LHCN-M2 (cell line): ENCODE measurements around the gene BIK. TPM values are rescaled to one million over a fixed set of nuclear protein-coding genes. Genes with fewer than 3 reads are reported as not detected.

Source experiments
- DNase-seq: peaks from one replicate; pipeline ENCODE4 v3.0.0-alpha.2; 2012; ENCODE audit warnings: low read depth
- total RNA-seq: library from RNA; depleted of rRNA; stranded (reverse); fragments of >200 nt; gene quantifications from 2 replicates; pipeline ENCODE4 v1.2.3, GENCODE V29; 2014

Gene BIK
- total RNA-seq, 1 experiment from 2014 or later: not detected

DNA sequence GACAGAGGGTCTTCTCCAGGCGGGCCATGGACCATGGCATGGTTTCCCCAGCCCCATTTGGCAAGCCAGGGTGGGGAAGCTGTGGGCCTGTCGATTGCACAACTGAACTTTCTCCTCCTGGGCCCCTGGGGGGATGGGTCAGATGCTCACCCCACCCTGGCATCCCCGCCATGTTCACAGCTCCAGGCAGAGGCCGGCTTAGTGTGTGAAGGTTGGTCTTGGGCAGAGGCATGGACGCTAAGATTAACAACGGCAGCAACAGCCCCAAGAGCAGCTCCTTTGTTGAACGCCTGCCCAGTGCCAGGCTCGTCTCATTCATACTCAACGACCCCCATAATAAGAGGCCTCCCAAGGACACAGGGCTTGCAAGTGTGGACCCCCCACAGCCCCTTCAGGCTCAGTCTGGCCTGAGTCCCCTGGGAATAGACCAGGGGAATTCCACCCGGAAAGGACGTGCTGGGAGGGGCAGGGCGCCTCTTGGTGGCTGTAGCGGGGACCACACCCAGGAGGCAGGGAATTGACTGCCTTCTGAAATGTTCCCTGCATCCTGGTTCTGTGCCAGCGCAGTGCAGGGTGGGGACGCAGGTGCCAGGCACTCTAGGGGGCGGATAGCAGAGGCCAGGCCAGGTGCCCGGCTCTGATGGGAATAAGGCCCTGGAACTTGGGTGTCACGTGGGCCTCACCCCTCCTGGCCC is 49.1 kb downstream of the BIK start:
- DNase-seq: no peak

- DNase-seq: no peak
These were observed 50.1 kb downstream of the BIK start for GRCh38 chr22:43160497-43161126.

DNA sequence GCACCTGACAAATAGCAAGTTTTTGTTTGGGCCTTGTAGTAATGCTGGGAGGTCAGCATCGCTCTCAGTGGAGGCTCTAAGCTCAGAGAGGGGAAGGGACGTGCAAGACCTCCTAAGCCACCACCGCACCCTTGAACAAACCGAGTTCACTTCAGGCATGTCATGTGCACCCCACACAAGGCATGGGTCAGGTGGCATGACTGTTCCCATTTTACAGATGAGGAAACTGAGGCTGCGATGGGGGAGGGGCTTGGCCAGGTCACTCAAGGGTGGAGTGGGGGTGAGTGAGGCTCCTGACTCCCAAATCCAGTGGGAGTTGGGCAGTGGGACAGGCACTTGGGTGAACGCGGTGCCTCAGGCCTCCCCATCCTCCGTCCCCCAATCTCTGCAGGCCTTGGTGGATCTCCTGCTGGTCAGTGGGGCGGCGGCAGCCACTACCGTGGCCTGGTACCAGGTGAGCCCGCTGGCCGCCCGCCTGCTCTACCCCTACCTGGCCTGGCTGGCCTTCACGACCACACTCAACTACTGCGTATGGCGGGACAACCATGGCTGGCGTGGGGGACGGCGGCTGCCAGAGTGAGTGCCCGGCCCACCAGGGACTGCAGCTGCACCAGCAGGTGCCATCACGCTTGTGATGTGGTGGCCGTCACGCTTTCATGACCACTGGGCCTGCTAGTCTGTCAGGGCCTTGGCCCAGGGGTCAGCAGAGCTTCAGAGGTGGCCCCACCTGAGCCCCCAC is 52.0 kb downstream of the BIK start:
- DNase-seq: no peak

DNA sequence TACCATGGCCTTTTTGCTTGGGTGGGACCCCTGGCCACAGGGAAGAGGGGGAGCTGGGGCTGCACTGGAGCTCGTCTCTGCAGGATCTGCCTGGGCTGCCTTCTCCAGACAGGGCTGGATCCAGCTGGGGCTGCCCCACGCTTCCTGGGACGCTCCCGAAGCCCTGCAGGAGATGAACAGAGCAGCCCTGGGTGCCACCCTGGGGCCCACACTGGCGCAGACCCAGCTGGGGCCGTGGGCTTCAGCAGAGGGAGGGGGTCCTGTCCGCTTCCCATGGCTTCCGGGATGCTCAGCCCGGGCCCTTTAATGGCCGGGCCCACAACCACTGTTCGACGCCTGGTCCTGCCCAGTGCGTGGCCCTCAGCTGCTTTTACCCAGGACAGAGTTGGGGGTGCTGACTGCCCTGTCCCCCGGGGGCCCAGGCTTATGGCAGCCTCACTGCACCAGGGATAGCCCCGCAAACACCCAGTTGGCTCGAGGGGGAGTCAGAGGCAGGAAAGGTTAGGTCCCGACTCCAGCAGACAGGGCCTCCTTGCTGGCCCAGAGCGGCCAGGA is 52.8 kb downstream of the BIK start:
- DNase-seq: no peak

DNA sequence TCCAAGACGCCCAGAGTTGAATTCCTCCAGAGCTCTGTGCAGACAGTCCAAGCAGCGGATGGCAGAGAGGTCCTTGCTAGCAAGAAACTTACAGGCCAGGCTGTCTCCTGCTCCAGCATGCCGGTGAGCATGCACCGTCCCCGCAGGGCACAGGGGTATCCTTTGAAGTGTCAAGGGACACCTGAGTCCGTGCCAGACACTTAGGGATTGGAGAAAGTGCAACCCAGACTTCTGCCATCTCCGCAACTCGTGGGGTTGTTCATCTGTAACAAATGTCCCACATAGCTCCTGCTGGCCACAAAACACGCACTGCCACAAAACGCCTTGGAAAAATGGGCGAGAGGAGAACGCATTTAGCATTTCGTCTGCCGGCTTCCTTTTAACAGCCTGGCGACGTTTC is 54.1 kb downstream of the BIK start:
- DNase-seq: no peak

DNA sequence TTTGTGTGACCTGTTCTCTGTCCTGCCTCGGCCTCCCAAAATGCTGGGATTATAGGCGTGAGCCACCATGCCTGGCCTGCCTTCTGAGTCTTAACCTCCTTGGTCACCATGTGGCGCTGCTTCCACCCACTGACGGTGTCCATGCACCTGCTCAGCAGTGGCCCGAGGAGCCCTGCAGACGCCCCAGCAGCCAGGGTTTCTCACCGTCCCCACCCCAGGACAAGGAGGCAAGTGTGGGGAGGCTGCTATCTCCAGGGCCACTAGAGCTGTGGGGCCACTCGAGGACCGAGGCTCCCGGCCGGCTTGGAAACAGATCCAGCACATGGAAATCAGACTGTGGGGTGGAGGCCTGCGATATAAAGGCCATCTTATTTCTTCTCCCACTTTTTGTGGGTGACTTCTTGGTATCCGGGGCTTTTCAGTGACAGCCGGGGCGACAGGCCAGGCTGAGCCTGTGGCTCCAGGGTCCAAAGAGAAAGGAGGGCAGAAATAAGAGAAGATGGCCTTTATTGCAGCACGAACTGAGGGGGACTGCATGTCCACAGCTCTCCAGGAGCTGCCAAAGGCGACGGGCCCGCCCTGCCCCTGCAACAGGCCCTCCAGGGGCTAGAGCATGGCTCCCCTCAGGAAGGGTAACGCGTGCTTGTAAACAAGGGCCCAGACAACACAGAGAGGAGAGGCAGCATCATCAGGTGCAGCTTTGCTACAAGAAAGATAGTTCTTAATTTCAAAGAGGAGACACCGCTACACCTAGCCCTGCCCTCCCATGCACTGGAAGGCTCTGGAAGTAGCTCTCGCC is 55.8 kb downstream of the BIK start:
- no peak for DNase-seq

- no peak for DNase-seq
These were observed 56.5 kb downstream of the BIK start for GRCh38 chr22:43167001-43167589.

DNA sequence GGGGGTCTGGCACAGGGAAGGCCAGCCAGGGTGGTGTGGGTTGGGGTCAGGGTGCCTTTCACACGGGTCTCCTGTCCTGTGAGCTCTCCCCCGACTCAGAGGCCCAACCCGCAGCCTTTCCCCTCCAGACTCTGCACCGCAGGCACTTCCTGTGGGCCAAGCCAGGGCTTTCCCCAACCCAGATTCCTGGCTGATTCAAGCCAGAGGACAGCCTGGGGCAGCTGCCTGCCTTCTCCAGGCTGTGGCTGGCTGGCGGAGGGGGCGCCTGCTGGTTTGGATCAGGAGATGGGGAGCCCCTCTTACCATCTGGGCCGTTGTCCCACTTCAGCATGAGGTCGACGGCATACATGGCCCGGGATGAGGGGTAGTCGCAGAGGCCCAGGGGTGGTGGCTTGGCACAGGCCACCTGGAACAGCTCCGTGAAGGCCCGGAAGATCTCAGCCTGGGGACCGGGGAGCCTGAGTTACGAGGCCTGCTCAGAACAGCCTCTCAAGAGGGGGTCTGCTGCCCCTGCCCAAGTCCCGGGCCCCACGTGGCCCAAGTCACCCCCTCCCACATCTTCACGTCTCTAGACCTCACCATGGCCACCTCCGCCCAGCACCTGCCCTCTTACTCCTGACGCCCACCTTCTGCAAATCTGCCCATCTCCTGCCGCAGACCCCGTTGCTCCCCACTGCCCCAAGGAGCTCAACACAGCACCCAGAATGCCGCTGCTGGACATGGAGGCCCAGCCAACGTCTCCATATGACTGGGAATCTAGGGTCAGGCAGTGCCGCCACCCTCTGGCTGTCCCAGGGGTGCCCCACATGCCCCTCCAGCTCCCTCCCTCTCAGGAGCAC is 58.1 kb downstream of the BIK start:
- DNase-seq: no peak

- no peak for DNase-seq
These were observed 59.0 kb downstream of the BIK start for GRCh38 chr22:43169310-43170130.

- no peak for DNase-seq
These were observed 59.6 kb downstream of the BIK start for GRCh38 chr22:43170131-43170480.

DNA sequence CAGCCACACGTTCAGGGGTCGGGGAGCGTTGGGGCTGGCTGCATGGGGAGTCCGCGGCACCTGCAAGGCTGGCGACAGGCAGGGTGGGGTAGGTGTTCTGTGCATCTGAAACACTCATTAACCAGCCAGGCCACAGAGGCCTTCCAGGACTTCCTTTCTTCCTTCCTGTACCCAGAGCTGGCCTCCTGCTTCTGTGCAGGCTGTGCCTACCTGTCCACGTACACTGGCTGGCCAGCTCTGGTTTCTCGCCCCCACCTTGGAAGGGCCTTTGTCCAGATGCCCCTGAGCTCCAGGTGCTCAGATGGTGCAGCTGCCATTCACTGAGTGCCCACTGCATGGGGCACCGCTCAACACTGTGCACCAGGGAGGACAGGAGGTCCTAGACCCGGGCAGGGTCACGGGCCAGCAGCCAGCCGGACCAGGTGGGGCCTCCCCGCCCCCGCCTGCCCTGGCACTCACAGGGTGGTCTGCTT is 60.5 kb downstream of the BIK start:
- DNase-seq: no peak

DNA sequence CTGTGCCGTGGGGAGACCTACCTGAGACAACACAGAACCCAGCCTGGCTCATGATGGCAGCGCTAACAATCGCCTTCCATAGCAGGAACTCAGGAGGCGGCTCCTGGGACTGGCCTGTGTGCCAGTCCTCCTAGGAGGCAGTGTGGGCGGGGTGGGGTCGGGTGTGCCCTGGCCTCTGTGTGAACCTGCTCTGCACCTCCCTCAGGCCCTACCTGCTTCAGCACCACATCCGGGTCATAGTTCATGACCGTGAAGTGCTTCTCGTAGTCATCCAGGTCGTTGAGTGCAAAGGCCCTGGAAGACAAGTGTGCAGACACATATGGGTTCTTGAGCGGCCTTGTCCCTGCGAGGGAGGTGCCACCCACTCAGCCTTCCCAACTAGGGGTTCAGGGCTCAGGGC is 61.1 kb downstream of the BIK start:
- DNase-seq: no peak

DNA sequence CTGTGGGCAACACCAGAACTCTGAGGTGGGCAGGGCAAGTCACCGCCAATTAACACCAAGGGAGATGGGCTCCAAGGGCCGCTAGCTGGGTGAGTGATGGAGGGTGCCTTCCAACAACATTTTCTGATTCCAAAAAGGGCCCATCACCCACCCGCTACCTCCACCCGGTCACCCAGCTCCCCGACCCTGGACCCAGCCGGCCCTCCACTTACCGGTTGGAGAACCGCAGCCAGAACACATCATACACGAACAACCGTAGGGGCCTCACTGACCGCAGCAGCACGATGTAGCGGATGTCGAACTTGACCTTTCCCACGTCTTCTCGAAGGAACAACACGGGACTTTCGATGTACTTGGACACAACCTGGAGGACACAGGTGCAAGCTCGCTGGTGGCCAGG is 61.6 kb downstream of the BIK start:
- DNase-seq: no peak

DNA sequence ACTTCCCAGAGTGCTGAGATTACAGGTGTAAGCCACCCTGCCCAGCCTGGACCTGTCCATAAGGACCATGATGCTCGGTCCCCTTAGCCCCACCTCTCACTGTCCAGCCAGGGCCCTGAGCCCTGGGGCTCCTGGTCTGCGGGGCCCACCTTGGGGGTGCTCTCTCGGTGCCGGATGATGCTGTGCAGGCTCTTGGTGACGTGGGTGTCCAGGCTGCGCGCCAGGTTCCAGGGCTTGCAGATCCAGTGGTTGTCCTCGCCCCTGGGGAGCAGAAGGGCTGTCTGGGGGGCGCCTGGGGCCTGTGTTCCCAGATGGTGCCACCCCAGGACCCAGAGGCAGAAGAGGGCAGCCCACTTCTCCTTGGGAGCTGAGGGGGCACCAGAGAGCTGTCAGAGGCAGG is 63.0 kb downstream of the BIK start:
- no peak for DNase-seq

- no peak for DNase-seq
These were observed 63.6 kb downstream of the BIK start for GRCh38 chr22:43173976-43174720.

GRCh38 chr22:43174941-43175531 is 64.5 kb downstream of the BIK start:
- DNase-seq: no peak

- no peak for DNase-seq
These were observed 65.5 kb downstream of the BIK start for GRCh38 chr22:43176090-43176489.

- no peak for DNase-seq
These were observed 66.9 kb downstream of the BIK start for GRCh38 chr22:43177479-43177878.
